Measurements from ENCODE around the gene GPC5.

GPC5 gene

DNA sequence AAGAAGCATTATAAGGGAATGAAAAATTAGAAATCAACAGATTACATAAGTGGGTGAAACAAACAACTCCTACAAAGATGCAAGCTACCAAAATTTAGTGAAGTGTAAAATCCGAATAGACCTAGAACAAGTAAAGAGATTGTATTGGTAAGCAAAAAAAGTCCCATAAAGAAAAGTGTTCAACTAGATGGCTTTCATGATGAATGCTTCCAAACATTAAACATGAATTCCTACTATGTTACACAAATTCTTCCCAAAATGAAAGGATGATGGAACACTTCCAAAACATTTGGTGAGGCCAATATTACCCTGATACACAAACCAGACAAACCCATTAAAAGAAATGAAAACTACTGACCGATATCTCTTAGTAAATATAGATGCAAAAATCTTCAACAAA is 139.0 kb downstream of the GPC5 start:
- no peak for DNase-seq

DNA sequence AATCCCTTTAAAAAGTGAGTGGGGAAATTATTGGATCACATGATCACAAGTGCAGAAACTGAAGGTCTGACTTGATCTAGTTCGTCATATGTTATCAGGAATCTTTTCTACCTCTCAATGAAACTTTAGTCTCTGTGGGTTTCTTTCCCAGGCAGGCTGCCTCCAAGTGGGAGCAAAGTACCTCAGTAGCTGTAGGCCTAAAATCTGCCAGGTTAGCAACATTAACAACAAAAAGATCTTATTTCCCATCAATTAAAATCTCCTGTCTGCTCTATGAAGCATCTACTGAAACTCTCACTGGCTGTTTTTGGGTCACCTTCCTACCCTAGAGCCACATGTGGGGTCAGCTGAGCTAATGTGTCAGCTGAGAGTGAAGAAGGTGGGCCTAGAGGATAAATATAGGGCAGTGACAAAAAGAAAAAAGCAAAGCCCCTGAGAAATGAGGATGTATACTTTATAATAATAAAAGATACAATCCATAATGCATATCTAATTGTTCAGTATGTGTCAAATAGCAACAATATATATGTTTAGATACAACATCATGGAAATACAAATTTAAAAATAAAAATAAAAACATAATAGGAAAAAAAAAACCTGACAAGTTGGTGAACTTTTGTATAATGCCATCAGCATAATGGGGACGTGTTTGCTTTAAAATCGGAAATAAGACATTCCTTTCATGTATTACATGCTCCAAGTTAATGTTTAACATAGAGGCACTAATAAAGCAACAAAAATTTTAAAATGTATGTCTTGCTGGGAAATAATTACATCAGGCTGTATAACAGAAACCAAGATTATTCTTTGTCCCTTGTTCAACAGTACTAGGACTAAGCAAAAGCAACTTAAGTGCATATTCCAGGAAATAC is 141.1 kb downstream of the GPC5 start:
- no peak for DNase-seq

- DNase-seq = no peak
These were observed 141.8 kb downstream of the GPC5 start for GRCh38 chr13:91540158-91540736.

GRCh38 chr13:91544723-91545122 is 146.3 kb downstream of the GPC5 start:
- peak in 5 of 56 donors; percentile 2 to 35 (median 3) for DNase-seq

DNA sequence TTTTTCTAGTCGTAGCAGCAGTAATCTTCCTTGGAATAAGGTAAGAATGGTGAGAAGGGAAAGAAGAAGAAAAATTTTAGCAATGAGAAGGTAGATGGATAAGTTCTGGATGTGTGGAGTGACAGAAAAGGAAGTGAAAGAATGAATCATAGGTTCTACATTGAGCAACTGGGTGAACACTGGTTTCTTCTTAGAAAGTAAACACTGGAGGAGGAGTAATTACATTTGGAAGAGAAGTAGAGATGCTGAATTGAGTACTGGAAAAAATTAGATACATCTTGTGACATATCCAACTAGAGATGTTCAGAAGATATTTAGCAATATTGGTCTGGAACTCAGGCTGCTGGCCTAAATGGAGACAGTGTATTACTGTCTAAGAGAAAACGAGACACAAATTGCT is 148.5 kb downstream of the GPC5 start:
- DNase-seq = no peak

DNA sequence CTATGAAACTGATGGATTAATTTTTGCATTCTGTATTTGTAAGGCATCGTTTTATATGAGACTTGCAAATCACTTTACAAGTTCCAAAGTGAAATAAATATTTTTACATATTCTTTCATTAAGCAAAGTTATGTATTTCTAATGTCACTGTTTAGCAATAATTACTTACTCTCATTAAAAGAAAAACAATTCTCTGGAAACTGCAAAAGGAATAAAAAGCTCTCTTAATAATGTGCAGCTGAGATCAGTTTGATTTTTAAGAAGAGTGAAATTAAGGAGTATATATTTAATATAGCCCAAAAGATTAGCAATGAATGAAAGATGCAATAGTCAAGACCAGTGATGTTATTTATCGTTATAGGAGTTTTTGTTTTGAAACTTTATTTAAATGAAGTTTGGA is 155.2 kb downstream of the GPC5 start:
- DNase-seq = no peak

DNA sequence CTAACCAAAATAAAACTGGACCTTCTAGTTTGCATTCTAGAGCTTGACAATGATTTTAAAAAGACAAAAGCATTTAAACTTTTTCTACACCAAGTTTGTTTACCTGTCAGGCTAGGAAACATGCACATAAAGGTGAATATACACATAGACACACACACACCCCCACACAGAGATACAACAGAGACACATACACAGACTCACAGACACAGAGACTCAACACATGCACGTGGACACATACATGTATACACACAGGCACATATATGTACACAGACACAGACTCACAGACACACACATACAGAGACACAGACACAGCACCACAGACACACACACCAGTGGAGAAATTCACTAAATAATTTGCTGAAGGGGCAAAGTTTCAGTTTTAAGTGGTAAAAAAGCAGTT is 155.7 kb downstream of the GPC5 start:
- DNase-seq = no peak

DNA sequence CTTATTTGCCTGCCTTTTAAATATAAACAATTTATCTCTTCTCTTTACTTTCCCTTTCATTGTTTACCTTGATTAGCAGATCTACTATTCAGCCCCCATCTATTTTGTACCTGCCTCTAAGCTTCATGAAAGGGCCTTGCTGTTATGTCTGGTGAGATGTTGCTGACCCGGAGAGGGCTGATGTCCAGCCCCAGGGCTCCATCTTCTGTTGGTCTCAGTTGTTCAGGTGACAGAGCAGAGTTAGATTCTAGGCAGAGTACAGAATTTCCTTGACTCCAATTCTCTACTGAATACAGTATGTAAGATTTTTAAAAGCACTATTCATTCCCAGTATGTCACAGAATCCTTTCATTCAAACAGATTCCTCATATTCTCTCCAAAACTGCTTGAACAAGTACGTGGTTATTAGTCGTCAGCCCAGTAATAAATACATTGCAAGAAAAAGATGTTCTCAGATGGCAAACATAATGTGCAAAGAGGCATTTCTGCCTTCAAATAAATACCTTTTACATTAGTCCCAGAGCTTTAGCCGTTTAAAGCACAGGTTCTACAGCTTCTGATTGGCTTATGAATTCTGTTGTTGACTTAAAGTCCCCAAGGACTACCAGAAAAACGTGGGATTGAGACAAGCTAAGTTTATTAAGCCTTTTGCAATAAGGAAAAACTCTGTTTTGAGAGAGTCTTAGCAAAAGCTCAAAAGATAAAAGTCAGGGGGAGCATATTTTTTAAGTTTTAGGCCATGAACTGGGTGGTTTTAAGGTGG is 159.1 kb downstream of the GPC5 start:
- DNase-seq = no peak

GRCh38 chr13:91563799-91564198 is 165.4 kb downstream of the GPC5 start:
- DNase-seq = no peak

DNA sequence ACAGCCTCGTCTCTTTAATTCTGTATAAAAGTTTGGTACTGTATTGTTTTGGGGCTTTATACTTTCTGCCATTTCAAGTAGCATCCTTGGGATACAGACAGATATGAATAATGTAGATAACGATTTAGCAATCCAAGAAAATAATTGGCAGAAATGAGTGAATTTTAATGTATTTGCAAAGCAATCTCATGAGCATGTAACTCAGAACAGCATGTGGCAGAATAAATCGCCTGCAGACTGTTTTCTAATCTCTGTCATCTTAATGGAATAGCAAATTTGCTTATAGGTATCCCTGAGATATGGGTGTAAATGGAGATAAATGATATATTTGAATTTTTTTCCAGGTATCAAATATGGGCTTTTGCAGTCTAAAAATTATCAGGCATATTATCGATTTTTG is 166.0 kb downstream of the GPC5 start:
- DNase-seq = no peak

DNA sequence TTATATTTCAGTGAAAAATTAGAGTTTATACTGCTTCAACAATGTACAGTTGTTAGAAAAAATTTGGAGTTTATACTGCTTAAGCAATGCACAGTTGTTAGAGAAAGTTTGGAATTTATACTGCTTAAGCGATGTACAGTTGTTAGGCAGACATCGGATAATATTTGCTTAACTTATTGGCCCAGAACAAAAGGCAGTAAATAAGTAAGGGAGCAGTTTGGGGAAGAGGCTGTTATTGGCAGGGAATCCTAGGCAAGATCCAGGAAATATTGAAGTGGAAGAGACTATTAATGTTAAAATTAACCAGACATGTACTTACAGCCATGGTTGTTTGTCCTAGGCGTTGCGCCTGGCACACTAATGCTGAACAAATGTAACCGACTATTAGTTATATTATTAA is 166.9 kb downstream of the GPC5 start:
- DNase-seq = no peak

GRCh38 chr13:91567485-91568207 is 169.2 kb downstream of the GPC5 start:
- no peak for DNase-seq

GRCh38 chr13:91571681-91572080 is 173.3 kb downstream of the GPC5 start:
- no peak for DNase-seq

- DNase-seq = no peak
These were observed 174.0 kb downstream of the GPC5 start for GRCh38 chr13:91572439-91572838.

DNA sequence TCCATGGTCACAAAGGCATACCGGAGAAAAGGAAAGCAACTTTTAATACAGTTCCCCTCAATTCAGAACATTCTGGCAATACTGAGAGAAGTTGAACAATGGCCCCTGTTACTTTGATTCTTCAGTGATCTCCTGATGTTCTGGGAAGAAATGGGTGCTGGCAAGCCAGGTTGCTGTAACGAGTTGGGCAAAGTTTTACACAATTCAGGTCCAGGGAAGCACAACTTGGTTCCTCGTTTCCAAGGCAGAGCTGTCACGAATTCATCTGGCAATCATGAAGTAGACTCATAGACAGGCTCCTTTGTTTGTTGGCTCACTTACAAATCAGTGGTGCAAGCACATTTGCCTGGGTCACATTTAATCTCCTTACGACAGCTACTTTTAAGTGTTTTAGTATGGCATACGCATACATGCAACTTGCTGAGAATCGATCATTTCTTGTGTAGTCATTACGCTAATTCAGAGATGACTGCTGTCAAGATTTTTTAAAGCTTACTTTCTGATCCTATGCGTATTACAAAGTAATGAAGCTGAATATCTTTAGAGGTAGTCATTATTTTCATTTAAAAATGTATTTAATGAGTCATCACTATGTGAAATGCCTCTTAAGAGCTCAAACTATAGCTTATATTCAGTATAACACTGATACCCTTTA is 174.7 kb downstream of the GPC5 start:
- DNase-seq = peak in 3 of 56 donors; percentile 1 to 5 (median 3)

DNA sequence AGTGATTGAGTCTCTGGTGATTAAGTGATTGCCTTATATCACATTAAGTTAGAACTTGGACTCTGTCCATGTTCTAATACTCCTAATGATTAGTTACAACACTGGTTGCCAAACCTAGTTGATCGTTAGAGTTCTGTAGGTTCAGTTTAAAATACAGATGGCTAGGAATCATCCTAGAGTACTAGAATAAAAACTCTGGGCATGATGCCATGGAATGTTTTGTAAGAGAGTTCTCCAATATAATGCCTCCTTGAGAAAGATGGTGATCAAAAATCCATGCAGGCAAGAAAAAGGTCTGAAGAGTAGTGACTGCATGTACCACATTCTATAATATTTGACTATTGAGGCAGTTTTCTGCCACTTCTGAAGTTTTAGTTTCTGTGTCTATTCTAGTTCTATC is 176.3 kb downstream of the GPC5 start:
- DNase-seq = peak in 1 of 56 donors; percentile 3

DNA sequence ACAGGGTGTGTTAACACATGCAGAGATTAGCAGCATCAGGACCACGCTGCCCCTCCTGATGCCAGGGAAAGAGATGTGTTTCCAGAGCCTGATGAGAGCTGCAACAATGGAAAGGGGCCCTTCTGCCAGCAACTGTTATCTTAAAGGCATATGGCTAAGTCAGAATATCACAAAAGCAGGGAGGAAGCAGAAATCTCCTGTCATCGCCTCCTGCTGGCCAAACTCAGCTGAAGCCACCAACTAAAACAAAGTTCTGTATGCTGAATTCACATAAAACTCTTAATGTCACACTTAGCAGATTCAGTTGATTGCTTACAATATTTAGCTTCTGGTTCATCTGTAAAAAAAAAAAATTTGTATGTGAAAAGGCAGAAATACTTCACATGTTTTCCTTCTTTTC is 178.2 kb downstream of the GPC5 start:
- no peak for DNase-seq

DNA sequence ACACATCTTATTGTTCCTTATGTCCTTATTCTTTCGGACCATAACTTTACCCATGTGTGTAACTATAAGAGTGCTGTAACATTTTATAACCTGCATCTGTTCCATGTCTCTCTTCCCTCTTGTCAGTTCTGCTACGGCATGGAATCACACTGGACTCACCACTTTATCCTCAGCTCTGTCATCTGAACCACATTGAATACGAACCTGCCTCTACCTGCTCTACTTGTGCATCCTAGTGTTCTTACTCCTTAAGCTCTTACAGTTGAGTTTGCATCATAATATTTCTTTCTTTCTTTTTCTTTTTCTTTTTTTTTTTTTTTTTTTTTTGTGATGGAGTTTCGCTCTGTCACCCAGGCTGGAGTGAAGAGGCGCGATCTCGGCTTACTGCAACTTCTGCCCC is 180.9 kb downstream of the GPC5 start:
- no peak for DNase-seq

- DNase-seq = no peak
These were observed 182.3 kb downstream of the GPC5 start for GRCh38 chr13:91580749-91581148.

DNA sequence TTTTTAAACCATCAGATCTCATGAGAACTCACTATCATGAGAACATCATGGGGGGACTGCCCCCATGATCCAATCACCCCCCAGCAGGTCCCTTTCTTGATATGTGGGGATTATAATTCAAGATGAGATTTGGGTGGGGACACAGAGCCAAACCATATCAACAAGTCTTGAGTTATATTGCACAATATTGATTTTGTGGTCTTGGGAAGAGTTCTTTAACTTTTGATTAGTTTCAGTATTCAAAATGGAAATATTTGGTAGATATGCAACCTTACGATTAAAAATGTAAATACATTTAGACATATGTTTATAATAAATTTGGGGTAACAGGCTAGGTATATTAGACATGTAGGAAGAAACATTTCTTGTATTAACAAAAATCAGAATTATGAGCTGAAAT is 188.2 kb downstream of the GPC5 start:
- no peak for DNase-seq

GRCh38 chr13:91588541-91588940 is 190.1 kb downstream of the GPC5 start:
- no peak for DNase-seq
